ENCODE data around the gene GPATCH2.

GPATCH2 gene

DNA sequence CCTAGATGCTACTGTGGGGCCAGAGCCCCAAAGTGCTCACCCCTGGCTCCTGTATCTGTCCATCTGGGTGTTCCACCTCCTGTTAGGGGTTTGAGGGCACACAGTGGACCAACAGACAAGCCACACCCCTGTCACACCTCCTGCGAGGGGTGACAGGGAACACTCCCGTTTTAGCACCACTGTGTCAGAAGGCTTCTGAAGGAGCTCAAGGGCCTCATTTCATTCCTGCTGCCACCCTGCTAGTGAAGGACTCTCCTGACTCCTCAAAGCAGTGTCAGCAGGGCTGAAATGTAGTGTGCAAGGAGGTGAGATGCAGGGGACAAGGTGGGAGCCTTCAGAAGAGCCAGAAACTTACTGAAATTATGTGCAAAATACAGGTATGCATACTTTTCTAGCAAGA, 174.6 kb downstream of the GPATCH2 start:
- TF ChIP-seq CTCF (conservative IDR thresholded peaks at IDR 0.05) (no peak), ZFX (IDR thresholded peaks at IDR 0.05) (no peak)
- no peak overlapping the region for H3K27ac ChIP-seq

DNA sequence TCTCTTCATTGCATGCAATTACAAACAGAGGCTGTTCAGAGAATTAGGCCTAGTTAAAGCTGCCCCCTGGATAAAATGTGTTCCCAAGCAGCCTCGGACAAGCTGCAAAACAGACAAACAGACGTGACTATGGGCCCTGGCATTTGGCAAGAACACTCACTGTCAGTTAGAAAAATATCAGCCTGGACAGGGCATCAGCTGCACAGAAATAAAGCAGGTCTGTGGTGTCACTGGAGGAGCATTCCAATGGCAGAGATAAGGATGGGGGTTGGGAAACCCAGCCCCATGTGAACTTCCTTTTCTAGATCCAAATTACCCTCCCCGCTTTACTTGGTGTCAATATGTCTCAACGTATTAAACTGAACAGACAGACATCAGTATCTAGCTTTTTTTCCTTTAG, 177.1 kb downstream of the GPATCH2 start:
- no peak for TF ChIP-seq ZFX (IDR thresholded peaks at IDR 0.05)
- no peak for TF ChIP-seq CTCF (conservative IDR thresholded peaks at IDR 0.05)
- H3K27ac ChIP-seq: no peak overlapping the region

DNA sequence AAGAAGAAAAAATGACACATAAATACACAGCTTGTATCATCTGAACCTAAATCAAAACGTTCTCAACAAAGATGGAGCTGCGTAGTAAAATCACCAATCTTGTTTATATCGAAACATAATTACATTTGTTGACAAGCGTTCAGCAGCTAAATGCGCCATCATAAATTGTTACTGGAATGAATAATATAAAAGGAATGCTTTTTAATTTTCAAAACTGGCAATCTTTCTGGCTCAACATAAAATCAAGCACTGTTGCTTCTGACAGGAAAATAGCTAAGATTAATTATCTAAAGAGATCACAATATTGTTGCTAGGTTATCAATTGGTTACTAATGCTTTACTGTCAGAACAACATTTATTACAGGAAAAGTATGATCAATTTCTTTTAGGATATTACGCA, 181.5 kb downstream of the GPATCH2 start:
- no peak for TF ChIP-seq CTCF (conservative IDR thresholded peaks at IDR 0.05)
- no peak for TF ChIP-seq ZFX (IDR thresholded peaks at IDR 0.05)
- no peak overlapping the region for H3K27ac ChIP-seq

GRCh38 chr1:217443845-217444244, 187.0 kb downstream of the GPATCH2 start:
- TF ChIP-seq CTCF (conservative IDR thresholded peaks at IDR 0.05) (no peak), ZFX (IDR thresholded peaks at IDR 0.05) (no peak)
- H3K27ac ChIP-seq: no peak overlapping the region

DNA sequence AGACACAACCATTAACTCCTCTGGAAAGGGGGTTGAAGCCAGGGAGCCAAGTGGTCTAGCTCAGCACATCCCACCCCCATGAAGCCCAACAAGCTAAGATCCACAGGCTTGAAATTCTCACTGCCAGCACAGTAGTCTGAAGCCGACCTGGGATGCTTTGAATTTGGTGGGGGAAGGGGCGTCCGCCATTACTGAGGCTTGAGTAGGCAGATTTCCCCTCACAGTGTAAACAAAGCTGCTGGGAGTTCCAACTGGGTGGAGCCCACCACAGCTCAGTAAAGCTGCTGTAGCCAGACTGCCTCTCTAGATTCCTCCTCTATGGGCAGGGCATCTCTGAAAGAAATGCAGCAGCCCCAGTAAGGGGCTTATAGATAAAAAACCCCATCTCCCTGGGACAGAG, 193.5 kb downstream of the GPATCH2 start:
- H3K27ac ChIP-seq: no peak overlapping the region
- no peak for TF ChIP-seq CTCF (conservative IDR thresholded peaks at IDR 0.05)
- no peak for TF ChIP-seq ZFX (IDR thresholded peaks at IDR 0.05)

- H3K27ac ChIP-seq: no peak overlapping the region
- TF ChIP-seq CTCF (conservative IDR thresholded peaks at IDR 0.05) (no peak), ZFX (IDR thresholded peaks at IDR 0.05) (no peak)
Observed at GRCh38 chr1:217435204-217435603, 195.7 kb downstream of the GPATCH2 start.

GRCh38 chr1:217433664-217434063, 197.2 kb downstream of the GPATCH2 start:
- TF ChIP-seq CTCF (conservative IDR thresholded peaks at IDR 0.05) (no peak), ZFX (IDR thresholded peaks at IDR 0.05) (no peak)
- H3K27ac ChIP-seq: no peak overlapping the region

Measured in C4-2B (cell line).